Esophagus squamous epithelium (tissue), 5 donors: ENCODE results near the gene STXBP3. TPM values are rescaled to one million over a fixed set of nuclear protein-coding genes. Genes with fewer than 3 reads are reported as not detected.
A peak's percentile ranks its signal among the peaks of the same experiment; 100 is the strongest.

Source experiments
- DNase-seq: peaks from one replicate; lab custom pipeline; 2025; lab: John Stamatoyannopoulos, UW
- H3K27ac ChIP-seq, 4 donors: fragments of 200-600 bp; sonication (generic); one replicate each; pipeline ENCODE4 v1.5.1; 2016 to 2019; ENCODE audit warnings: mild to moderate bottlenecking in 1 of 4
- H3K27me3 ChIP-seq, 4 donors: fragments of 200-600 bp; sonication (generic); 1 replicate in 3 of 4; 2 replicates in 1 of 4; pipeline versions ENCODE4 v1.5.1 to v1.6.0; 2017 to 2021; ENCODE audit warnings: antibody characterized with exemption in 1 of 4
- H3K36me3 ChIP-seq, 3 donors: fragments of 200-600 bp; sonication (generic); one replicate each; pipeline ENCODE4 v1.5.1; 2016 to 2019
- H3K4me1 ChIP-seq, 3 donors: fragments of 200-600 bp; sonication (generic); one replicate each; pipeline ENCODE4 v1.5.1; 2017 to 2019
- H3K4me3 ChIP-seq, 4 donors: fragments of 200-600 bp; sonication (generic); 1 replicate in 3 of 4; 2 replicates in 1 of 4; pipeline ENCODE4 v1.5.1; 2016 to 2019; ENCODE audit warnings: mild to moderate bottlenecking in 2 of 4, moderate library complexity in 1 of 4
- H3K9me3 ChIP-seq, 3 donors: fragments of 200-600 bp; sonication (generic); one replicate each; pipeline ENCODE4 v1.5.1; 2016 to 2019
- POLR2A ChIP-seq, 4 donors: fragments of 450-650 bp; IDR thresholded peaks; one replicate each; pipeline ENCODE4 v1.6.1; 2017; ENCODE audit warnings: antibody characterized with exemption in 4 of 4, mild to moderate bottlenecking in 4 of 4, moderate library complexity in 3 of 4
- WGBS, 2 donors: methylation state at CpG; one replicate each; pipeline ENCODE4 v1.1.5; 2018; 5-methylcytosine and 5-hydroxymethylcytosine counted together
- intact Hi-C: fragments of 100-400 bp; cut with DNase I; formaldehyde crosslinking; loops from one replicate; pipeline ENCODE4 v1.15.0; 2022
- total RNA-seq, 4 donors: library from RNA; depleted of rRNA; stranded (reverse); fragments of >200 nt; gene quantifications; one replicate each; pipeline ENCODE4 v1.1.0, GENCODE V29; 2016
- TF ChIP-seq, protein P1 (sequence below), 6 experiments: fragments of 450-650 bp in 4 of 6; fragments of 200-600 bp in 2 of 6; sonication (generic) in 2 of 6; IDR thresholded peaks; one replicate each; pipeline ENCODE4 v1.5.1; 2016 to 2019; ENCODE audit warnings: antibody characterized with exemption in 6 of 6, mild to moderate bottlenecking in 4 of 6, moderate library complexity in 4 of 6
- donor health status: DM: yes; HTN: yes; CAD: no.

The STXBP3 gene
- total RNA-seq, 4 donors from 2014 or later: 31.3 to 79.9 (median 45.3) TPM

DNA sequence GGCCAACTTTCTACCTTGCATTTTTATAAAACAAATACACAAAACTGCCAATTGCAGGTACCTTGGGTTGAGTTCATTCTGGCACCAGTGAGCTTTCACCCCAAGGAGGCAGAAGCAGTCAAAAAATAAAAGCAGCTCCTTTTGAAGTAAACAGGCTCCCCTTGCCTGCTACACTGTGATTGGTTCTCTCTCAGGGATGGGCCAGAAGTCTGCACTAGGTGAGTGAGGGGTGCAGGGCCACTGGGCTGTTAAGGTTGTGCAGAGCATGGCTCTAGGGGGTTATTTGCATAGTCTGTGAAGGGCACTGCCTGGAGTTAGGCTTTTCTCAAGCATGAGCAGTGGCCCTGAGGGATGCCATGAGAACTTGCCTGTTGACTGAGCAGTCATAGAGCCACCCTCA, 71.3 kb downstream of the STXBP3 start:
- DNase-seq: no peak

DNA sequence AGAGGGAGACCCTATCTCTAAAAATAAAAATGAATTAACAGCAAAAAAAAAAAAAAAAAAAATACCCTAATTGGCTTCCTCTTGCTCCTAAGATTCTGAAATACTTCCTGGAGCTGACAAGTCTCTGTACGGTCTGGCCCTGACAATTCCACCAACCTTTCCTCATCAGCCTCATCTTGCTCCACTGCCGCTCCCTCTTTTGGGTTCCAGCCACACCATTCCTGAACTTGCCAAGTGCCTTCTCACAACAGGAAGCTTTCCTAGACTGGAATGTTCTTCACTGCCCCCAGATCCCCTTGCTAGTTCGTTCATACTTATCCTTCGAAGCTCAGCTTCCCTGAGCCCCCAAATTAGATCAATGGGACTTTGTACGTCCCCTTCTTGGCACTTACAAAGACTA, 73.4 kb downstream of the STXBP3 start:
- intact Hi-C loops: no loop called here
- H3K36me3 ChIP-seq: no peaks in the 10 kb centered on the region
- H3K4me1 ChIP-seq: peaks cover 15 to 43% (median 24%) of the 10 kb centered on the region in 3 donors
- no peaks in the 10 kb centered on the region for H3K9me3 ChIP-seq
- WGBS, 2 donors: 56 to 67% methylated on average over 5 of the region's 5 CpGs
- DNase-seq: no peak
- no peak overlapping the region for H3K27ac ChIP-seq
- TF ChIP-seq, protein P1, sequence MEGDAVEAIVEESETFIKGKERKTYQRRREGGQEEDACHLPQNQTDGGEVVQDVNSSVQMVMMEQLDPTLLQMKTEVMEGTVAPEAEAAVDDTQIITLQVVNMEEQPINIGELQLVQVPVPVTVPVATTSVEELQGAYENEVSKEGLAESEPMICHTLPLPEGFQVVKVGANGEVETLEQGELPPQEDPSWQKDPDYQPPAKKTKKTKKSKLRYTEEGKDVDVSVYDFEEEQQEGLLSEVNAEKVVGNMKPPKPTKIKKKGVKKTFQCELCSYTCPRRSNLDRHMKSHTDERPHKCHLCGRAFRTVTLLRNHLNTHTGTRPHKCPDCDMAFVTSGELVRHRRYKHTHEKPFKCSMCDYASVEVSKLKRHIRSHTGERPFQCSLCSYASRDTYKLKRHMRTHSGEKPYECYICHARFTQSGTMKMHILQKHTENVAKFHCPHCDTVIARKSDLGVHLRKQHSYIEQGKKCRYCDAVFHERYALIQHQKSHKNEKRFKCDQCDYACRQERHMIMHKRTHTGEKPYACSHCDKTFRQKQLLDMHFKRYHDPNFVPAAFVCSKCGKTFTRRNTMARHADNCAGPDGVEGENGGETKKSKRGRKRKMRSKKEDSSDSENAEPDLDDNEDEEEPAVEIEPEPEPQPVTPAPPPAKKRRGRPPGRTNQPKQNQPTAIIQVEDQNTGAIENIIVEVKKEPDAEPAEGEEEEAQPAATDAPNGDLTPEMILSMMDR (IDR thresholded peaks at IDR 0.05): no peak
- TF ChIP-seq POLR2A (IDR thresholded peaks at IDR 0.05): no peak
- H3K4me3 ChIP-seq: no peak overlapping the region
- no peaks in the 10 kb centered on the region for H3K27me3 ChIP-seq

More for the DNA sequence above, 71.3 kb downstream of the STXBP3 start:
- Histone ChIP-seq H3K4me1 (peaks cover 15 to 48% (median 19%) of the 10 kb centered on the region in 3 donors), H3K27me3 (no peaks in the 10 kb centered on the region), H3K36me3 (no peaks in the 10 kb centered on the region), H3K27ac (peak overlapping the region in 3 of 4 donors; percentile 3 to 87 (median 79)), H3K4me3 (no peak overlapping the region), H3K9me3 (no peaks in the 10 kb centered on the region)
- intact Hi-C loops: no loop called here
- no peak for TF ChIP-seq POLR2A (IDR thresholded peaks at IDR 0.05)
- TF ChIP-seq, protein P1 (IDR thresholded peaks at IDR 0.05): no peak

DNA sequence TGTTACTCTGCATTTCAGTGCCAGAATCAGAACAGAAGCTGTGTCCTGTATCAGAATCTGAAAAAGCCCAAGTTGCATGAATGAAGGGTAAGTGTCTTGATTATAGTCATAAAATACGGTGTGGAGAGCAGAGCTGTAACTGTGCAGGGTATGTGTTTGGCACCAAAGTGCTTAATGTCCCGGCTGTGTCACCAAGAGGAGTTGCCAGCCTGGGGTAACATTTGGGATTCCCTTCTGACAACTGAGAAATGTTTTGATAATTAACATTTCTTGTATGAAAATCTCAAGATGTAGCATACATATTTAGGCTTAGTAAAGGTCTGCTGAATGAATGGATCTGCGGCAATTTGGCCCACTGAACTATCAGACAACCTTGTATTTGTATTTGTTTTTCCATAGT, 77.2 kb downstream of the STXBP3 start:
- Histone ChIP-seq H3K36me3 (no peaks in the 10 kb centered on the region), H3K4me1 (peaks cover 6 to 45% (median 16%) of the 10 kb centered on the region in 3 donors), H3K27ac (peak overlapping the region in 2 of 4 donors; percentile 56 to 74), H3K27me3 (no peaks in the 10 kb centered on the region), H3K4me3 (no peak overlapping the region), H3K9me3 (no peaks in the 10 kb centered on the region)
- 60 to 91% methylated on average over 3 of the region's 3 CpGs for WGBS, 2 donors
- intact Hi-C loops: no loop called here
- TF ChIP-seq POLR2A (IDR thresholded peaks at IDR 0.05): no peak
- TF ChIP-seq, protein P1 (IDR thresholded peaks at IDR 0.05): no peak
- no peak for DNase-seq

DNA sequence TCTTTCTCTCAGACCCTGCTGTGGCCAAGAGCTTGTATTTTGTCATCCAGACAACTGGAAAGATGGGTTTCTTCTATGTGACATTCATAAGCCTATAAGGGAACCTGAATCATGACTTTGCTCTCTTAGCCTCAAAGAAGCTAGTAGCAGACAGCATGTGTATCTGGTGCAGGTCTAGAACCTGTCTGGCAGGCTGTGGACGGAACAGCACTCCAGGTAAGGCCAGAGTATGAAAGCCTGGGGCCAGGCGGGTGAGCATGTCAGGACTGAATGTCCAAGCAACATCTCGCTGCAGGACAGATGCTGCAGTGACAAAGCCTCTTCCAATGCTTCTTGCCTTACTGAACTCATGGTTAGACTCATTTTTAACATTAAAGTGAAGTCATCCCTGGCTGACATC, 77.6 kb downstream of the STXBP3 start:
- Histone ChIP-seq H3K4me3 (no peak overlapping the region), H3K36me3 (no peaks in the 10 kb centered on the region), H3K4me1 (peaks cover 9 to 50% (median 17%) of the 10 kb centered on the region in 3 donors), H3K9me3 (no peaks in the 10 kb centered on the region), H3K27me3 (no peaks in the 10 kb centered on the region), H3K27ac (peak overlapping the region in 3 of 4 donors; percentile 32 to 74 (median 56))
- TF ChIP-seq, protein P1 (IDR thresholded peaks at IDR 0.05): no peak
- no peak for TF ChIP-seq POLR2A (IDR thresholded peaks at IDR 0.05)
- no peak for DNase-seq
- intact Hi-C loops: no loop called here
- 38 to 50% methylated on average over 3 of the region's 3 CpGs for WGBS, 2 donors

DNA sequence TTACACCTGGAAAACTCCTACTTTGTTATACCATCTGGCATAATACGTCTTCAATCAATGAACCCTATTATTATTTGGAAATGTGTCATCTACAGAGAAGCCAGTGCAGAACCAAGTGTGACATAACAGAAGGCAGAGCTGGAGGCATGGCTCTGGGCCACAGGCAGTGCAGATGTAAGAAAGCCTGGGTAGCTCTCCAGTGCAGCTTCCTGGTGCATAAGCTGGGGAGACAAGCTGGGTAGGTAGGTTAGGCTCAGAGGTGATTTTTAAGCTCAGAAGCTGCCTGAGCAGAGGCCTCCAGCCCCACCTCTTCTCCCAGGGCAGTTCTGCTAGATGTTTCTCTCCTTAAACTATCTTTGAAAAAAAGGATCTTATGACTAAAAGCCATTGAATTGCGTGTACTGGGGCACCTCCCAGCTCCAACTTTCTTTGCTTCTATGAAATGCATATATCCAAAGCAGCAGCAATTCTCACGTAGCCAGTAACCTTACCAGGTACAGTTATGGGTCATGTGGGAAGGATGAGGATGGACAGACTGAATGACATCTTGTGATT, 79.7 kb downstream of the STXBP3 start:
- 51 to 67% methylated on average over 3 of the region's 3 CpGs for WGBS, 2 donors

More for the DNA sequence above, 79.7 kb downstream of the STXBP3 start:
- TF ChIP-seq, protein P1 (IDR thresholded peaks at IDR 0.05): no peak
- TF ChIP-seq POLR2A (IDR thresholded peaks at IDR 0.05): no peak
- intact Hi-C loops: loop anchor here (5.0 kb wide), 1 partner anchor 71 kb away; no protein-coding TSS in a partner anchor
- no peak for DNase-seq
- no peaks in the 10 kb centered on the region for H3K9me3 ChIP-seq
- H3K4me1 ChIP-seq: peaks cover 15 to 71% (median 29%) of the 10 kb centered on the region in 3 donors
- H3K36me3 ChIP-seq: no peaks in the 10 kb centered on the region
- peak overlapping the region in 3 of 4 donors; percentile 31 to 74 (median 56) for H3K27ac ChIP-seq
- no peaks in the 10 kb centered on the region for H3K27me3 ChIP-seq
- no peak overlapping the region for H3K4me3 ChIP-seq
